GM23338 (cell line): ENCODE results near the gene UNC5A. TPM values are rescaled to one million over a fixed set of nuclear protein-coding genes. Genes with fewer than 3 reads are reported as not detected.

Source experiments
- ATAC-seq: fragments of 200-7000 bp; cut with Tn5 transposase; 3 replicates; pipeline ENCODE4 v1.9.1; 2020
- DNase-seq: peaks from one replicate; pipeline ENCODE4 v3.0.0-alpha.2; 2015; ENCODE audit warnings: low spot score
- H2AFZ ChIP-seq: fragments of 200-600 bp; sonication (generic); 2 replicates; pipeline ENCODE4 v1.8.0; 2016; ENCODE audit warnings: antibody characterized with exemption, mild to moderate bottlenecking, moderate library complexity
- H3F3A ChIP-seq: fragments of 200-600 bp; sonication (generic); replicated peaks from 2 replicates; pipeline ENCODE4 v1.8.0; 2017; ENCODE audit warnings: antibody characterized with exemption, mixed run types, low read depth
- H3K27ac ChIP-seq: fragments of 200-600 bp; sonication (generic); 2 replicates; pipeline ENCODE4 v1.6.1; 2016; ENCODE audit warnings: low read depth
- H3K27me3 ChIP-seq: fragments of 200-600 bp; sonication (generic); 2 replicates; pipeline ENCODE4 v1.8.0; 2016; ENCODE audit warnings: mild to moderate bottlenecking, mixed run types, moderate library complexity; ENCODE audit not compliant: insufficient read depth
- H3K36me3 ChIP-seq: fragments of 200-600 bp; sonication (generic); 2 replicates; pipeline ENCODE4 v1.8.0; 2016; ENCODE audit warnings: mild to moderate bottlenecking; ENCODE audit not compliant: insufficient read depth
- H3K4me1 ChIP-seq: fragments of 200-600 bp; sonication (generic); 2 replicates; pipeline ENCODE4 v1.8.0; 2016; ENCODE audit warnings: mild to moderate bottlenecking, moderate library complexity; ENCODE audit not compliant: insufficient read depth
- H3K4me2 ChIP-seq: fragments of 200-600 bp; sonication (generic); 2 replicates; pipeline ENCODE4 v1.7.1; 2017; ENCODE audit warnings: mixed run types
- H3K4me3 ChIP-seq: fragments of 200-600 bp; sonication (generic); 2 replicates; pipeline ENCODE4 v1.6.1; 2016; ENCODE audit warnings: mixed run types
- H3K79me2 ChIP-seq: fragments of 200-600 bp; sonication (generic); replicated peaks from 2 replicates; pipeline ENCODE4 v1.8.0; 2017; ENCODE audit warnings: mild to moderate bottlenecking; ENCODE audit not compliant: insufficient read depth
- H3K9me2 ChIP-seq: fragments of 200-600 bp; sonication (generic); 2 replicates; pipeline ENCODE4 v1.8.0; 2017; ENCODE audit not compliant: insufficient read depth
- H4K20me1 ChIP-seq: fragments of 200-600 bp; sonication (generic); replicated peaks from 2 replicates; pipeline ENCODE4 v1.8.0; 2017; ENCODE audit warnings: mild to moderate bottlenecking; ENCODE audit not compliant: insufficient read depth
- H3K27ac Mint-ChIP-seq: 2 replicates; pipeline ENCODE4 v1.8.0; 2020; ENCODE audit warnings: inconsistent platforms, mild to moderate bottlenecking, moderate library complexity, mixed read lengths
- H3K27me3 Mint-ChIP-seq: 3 replicates; pipeline ENCODE4 v1.8.0; 2022; ENCODE audit warnings: low read depth, mild to moderate bottlenecking, moderate library complexity, mixed read lengths, inconsistent platforms; ENCODE audit not compliant: insufficient read depth, poor library complexity
- H3K36me3 Mint-ChIP-seq: 3 replicates; pipeline ENCODE4 v1.8.0; 2021; ENCODE audit warnings: low read depth, mild to moderate bottlenecking, inconsistent platforms, moderate library complexity, mixed read lengths
- H3K4me1 Mint-ChIP-seq: 3 replicates; pipeline ENCODE4 v1.8.0; 2020; ENCODE audit warnings: mild to moderate bottlenecking, inconsistent platforms, mixed read lengths
- H3K4me3 Mint-ChIP-seq: 3 replicates; pipeline ENCODE4 v1.8.0; 2021; ENCODE audit warnings: moderate library complexity, mild to moderate bottlenecking, inconsistent platforms, mixed read lengths
- H3K9me3 Mint-ChIP-seq: 3 replicates; pipeline ENCODE4 v1.8.0; 2020; ENCODE audit warnings: moderate library complexity, mild to moderate bottlenecking, inconsistent platforms, mixed read lengths
- ETS1 ChIP-seq: IDR thresholded peaks from 2 replicates; pipeline ENCODE4 v1.6.1; 2016; ENCODE audit warnings: antibody characterized with exemption
- NANOG ChIP-seq: IDR thresholded peaks from 2 replicates; pipeline ENCODE4 v1.6.1; 2016; ENCODE audit warnings: antibody characterized with exemption, borderline replicate concordance
- ZNF114 ChIP-seq: fragments of 250-450 bp; sonication (Bioruptor Pico); IDR thresholded peaks from 2 replicates; pipeline ENCODE4 v1.5.0; 2020; ENCODE audit warnings: mild to moderate bottlenecking, moderate library complexity
- ZNF462 ChIP-seq: fragments of 250-450 bp; sonication (Bioruptor Pico); IDR thresholded peaks from 2 replicates; pipeline ENCODE4 v1.5.0; 2020; ENCODE audit warnings: mild to moderate bottlenecking, moderate library complexity
- polyA plus RNA-seq: library from polyadenylated mRNA; unstranded; fragments of >200 nt; fragmentation: Nextera tagmentation; extraction: Ambion mirVana; gene quantifications from 2 replicates; pipeline ENCODE4 v1.2.1, GENCODE V29; 2016
- total RNA-seq: library from RNA; depleted of rRNA; stranded (reverse); fragments of >200 nt; shearing (Covaris generic); gene quantifications from 2 replicates; pipeline ENCODE4 v1.2.3, GENCODE V29; 2014

The UNC5A gene
- total and polyA plus RNA-seq, 2 experiments from 2014 or later: 0.92 to 3.9 TPM

- Histone ChIP-seq H3K27me3 (no peaks in the 10 kb centered on the region), H3K4me1 (no peaks in the 10 kb centered on the region), H3K4me3 (no peak overlapping the region), H2AFZ (no peak overlapping the region), H3K4me2 (no peak overlapping the region), H3K79me2 (0 out of 2 replicates have a peak, but pooled peaks cover 3% of the 10 kb centered on the region), H3K36me3 (peaks cover 9% of the 10 kb centered on the region), H3K9me2 (no peaks in the 10 kb centered on the region), H3F3A (no peaks in the 10 kb centered on the region; the same call in 1 of the 2 replicates), H4K20me1 (no peaks in the 10 kb centered on the region; the same call in none of the 2 replicates), H3K27ac (no peak overlapping the region)
- DNase-seq: no peak
- peaks cover 2% of the 10 kb centered on the region for H3K27me3 Mint-ChIP-seq
- peaks cover 6% of the 10 kb centered on the region for H3K4me1 Mint-ChIP-seq
- no peaks in the 10 kb centered on the region for H3K9me3 Mint-ChIP-seq
- no peak overlapping the region for H3K4me3 Mint-ChIP-seq
- no peak for ATAC-seq
- H3K27ac Mint-ChIP-seq: no peak overlapping the region
- TF ChIP-seq ZNF462 (CRISPR knock-in tag): no peak
- TF ChIP-seq ZNF114 (CRISPR knock-in tag): no peak
- peaks cover 13% of the 10 kb centered on the region for H3K36me3 Mint-ChIP-seq
Observed at GRCh38 chr5:176912115-176912514, 101.8 kb downstream of the UNC5A start.

- peaks cover 4% of the 10 kb centered on the region; the same call in 1 of the 3 replicates for H3K36me3 Mint-ChIP-seq
- no peak overlapping the region for H2AFZ ChIP-seq
- H3K27ac Mint-ChIP-seq: no peak overlapping the region; the same call in 1 of the 2 replicates
- H3K79me2 ChIP-seq: 0 out of 2 replicates have a peak, but pooled peaks cover 5% of the 10 kb centered on the region
- ATAC-seq: no peak
- H3K27ac ChIP-seq: no peak overlapping the region
- no peak overlapping the region for H3K4me3 Mint-ChIP-seq
- peaks cover under 1% of the 10 kb centered on the region for H3K27me3 Mint-ChIP-seq
- no peaks in the 10 kb centered on the region; the same call in 1 of the 2 replicates for H3K36me3 ChIP-seq
- no peaks in the 10 kb centered on the region for H3K4me1 ChIP-seq
- H3K4me3 ChIP-seq: no peak overlapping the region
- no peak for DNase-seq
- no peaks in the 10 kb centered on the region; the same call in 2 of the 3 replicates for H3K9me3 Mint-ChIP-seq
- H4K20me1 ChIP-seq: no peaks in the 10 kb centered on the region; the same call in 1 of the 2 replicates
- no peaks in the 10 kb centered on the region; the same call in 1 of the 2 replicates for H3F3A ChIP-seq
- H3K4me1 Mint-ChIP-seq: peaks cover 6% of the 10 kb centered on the region
- no peaks in the 10 kb centered on the region; the same call in 1 of the 2 replicates for H3K9me2 ChIP-seq
- H3K27me3 ChIP-seq: no peaks in the 10 kb centered on the region
- no peak overlapping the region for H3K4me2 ChIP-seq
- no peak for TF ChIP-seq ZNF462 (CRISPR knock-in tag)
- no peak for TF ChIP-seq ETS1
- no peak for TF ChIP-seq NANOG
Observed at GRCh38 chr5:176915906-176916305, 105.5 kb downstream of the UNC5A start.
